ENCODE measurements around the gene C11orf21.

Gene C11orf21

GRCh38 chr11:2277933-2278523, 23.7 kb downstream of the C11orf21 start:
- H3K4me3 ChIP-seq (ENCODE audit: low read length, poor library complexity, severe bottlenecking) = no peak overlapping the region
- H2AFZ ChIP-seq (ENCODE audit: low read length) = no peak overlapping the region
- H3K9me3 ChIP-seq (ENCODE audit: insufficient read depth, low read depth, low read length) = peaks cover 4% of the 10 kb centered on the region; the same call in 1 of the 2 replicates
- no peak overlapping the region for H3K9ac ChIP-seq (ENCODE audit: low read depth, low read length, poor library complexity, severe bottlenecking)
- H3K4me2 ChIP-seq (ENCODE audit: low read depth, low read length, poor library complexity, severe bottlenecking) = no peak overlapping the region
- no peaks in the 10 kb centered on the region for H3K9me2 ChIP-seq (replicated peaks; ENCODE audit: low read depth, low read length)
- no peaks in the 10 kb centered on the region for H3K36me3 ChIP-seq (ENCODE audit: insufficient read depth, low read length)
- no peak for TF ChIP-seq CTCF (conservative IDR thresholded peaks at IDR 0.05; ENCODE audit: low read length)
- H4K20me1 ChIP-seq (ENCODE audit: insufficient read depth, low read length, poor library complexity, severe bottlenecking) = no peaks in the 10 kb centered on the region
- H3K79me2 ChIP-seq (ENCODE audit: insufficient read depth, low read length) = no peaks in the 10 kb centered on the region
- H3K4me1 ChIP-seq (ENCODE audit: insufficient read depth, low read length, poor library complexity, severe bottlenecking) = peaks cover 6% of the 10 kb centered on the region
- no peaks in the 10 kb centered on the region for H3K27me3 ChIP-seq (ENCODE audit: insufficient read depth, low read length, poor library complexity, severe bottlenecking)
- no peaks in the 10 kb centered on the region for H3F3A ChIP-seq (ENCODE audit: low read depth)

- H3K4me1 ChIP-seq (ENCODE audit: insufficient read depth, low read length, poor library complexity, severe bottlenecking) = peaks cover 6% of the 10 kb centered on the region
- no peaks in the 10 kb centered on the region for H3K9me2 ChIP-seq (replicated peaks; ENCODE audit: low read depth, low read length)
- no peaks in the 10 kb centered on the region for H3K27me3 ChIP-seq (ENCODE audit: insufficient read depth, low read length, poor library complexity, severe bottlenecking)
- no peak overlapping the region for H3K4me3 ChIP-seq (ENCODE audit: low read length, poor library complexity, severe bottlenecking)
- no peaks in the 10 kb centered on the region for H3K36me3 ChIP-seq (ENCODE audit: insufficient read depth, low read length)
- no peak overlapping the region for H2AFZ ChIP-seq (ENCODE audit: low read length)
- H4K20me1 ChIP-seq (ENCODE audit: insufficient read depth, low read length, poor library complexity, severe bottlenecking) = no peaks in the 10 kb centered on the region
- H3F3A ChIP-seq (ENCODE audit: low read depth) = no peaks in the 10 kb centered on the region
- TF ChIP-seq EZH2phosphoT487 (IDR thresholded peaks at IDR 0.05; ENCODE audit: borderline replicate concordance) = no peak
- peaks cover 4% of the 10 kb centered on the region; the same call in 1 of the 2 replicates for H3K9me3 ChIP-seq (ENCODE audit: insufficient read depth, low read depth, low read length)
- no peaks in the 10 kb centered on the region for H3K79me2 ChIP-seq (ENCODE audit: insufficient read depth, low read length)
- no peak overlapping the region for H3K4me2 ChIP-seq (ENCODE audit: low read depth, low read length, poor library complexity, severe bottlenecking)
- no peak overlapping the region for H3K9ac ChIP-seq (ENCODE audit: low read depth, low read length, poor library complexity, severe bottlenecking)
These were observed 24.7 kb downstream of the C11orf21 start for GRCh38 chr11:2277008-2277346.

GRCh38 chr11:2276280-2277007, 25.3 kb downstream of the C11orf21 start:
- no peaks in the 10 kb centered on the region for H3K79me2 ChIP-seq (ENCODE audit: insufficient read depth, low read length)
- no peak overlapping the region for H3K9ac ChIP-seq (ENCODE audit: low read depth, low read length, poor library complexity, severe bottlenecking)
- H3K9me3 ChIP-seq (ENCODE audit: insufficient read depth, low read depth, low read length) = peaks cover 4% of the 10 kb centered on the region; the same call in 1 of the 2 replicates
- no peak overlapping the region for H3K4me2 ChIP-seq (ENCODE audit: low read depth, low read length, poor library complexity, severe bottlenecking)
- no peaks in the 10 kb centered on the region for H4K20me1 ChIP-seq (ENCODE audit: insufficient read depth, low read length, poor library complexity, severe bottlenecking)
- H3F3A ChIP-seq (ENCODE audit: low read depth) = no peaks in the 10 kb centered on the region
- H3K36me3 ChIP-seq (ENCODE audit: insufficient read depth, low read length) = no peaks in the 10 kb centered on the region
- peaks cover 6% of the 10 kb centered on the region for H3K4me1 ChIP-seq (ENCODE audit: insufficient read depth, low read length, poor library complexity, severe bottlenecking)
- no peak overlapping the region for H2AFZ ChIP-seq (ENCODE audit: low read length)
- H3K27me3 ChIP-seq (ENCODE audit: insufficient read depth, low read length, poor library complexity, severe bottlenecking) = no peaks in the 10 kb centered on the region
- no peak for TF ChIP-seq EZH2phosphoT487 (IDR thresholded peaks at IDR 0.05; ENCODE audit: borderline replicate concordance)
- no peak for TF ChIP-seq CTCF (conservative IDR thresholded peaks at IDR 0.05; ENCODE audit: low read length)
- no peaks in the 10 kb centered on the region for H3K9me2 ChIP-seq (replicated peaks; ENCODE audit: low read depth, low read length)
- no peak overlapping the region for H3K4me3 ChIP-seq (ENCODE audit: low read length, poor library complexity, severe bottlenecking)
